ENCODE measurements around the gene F13A1.

DNA sequence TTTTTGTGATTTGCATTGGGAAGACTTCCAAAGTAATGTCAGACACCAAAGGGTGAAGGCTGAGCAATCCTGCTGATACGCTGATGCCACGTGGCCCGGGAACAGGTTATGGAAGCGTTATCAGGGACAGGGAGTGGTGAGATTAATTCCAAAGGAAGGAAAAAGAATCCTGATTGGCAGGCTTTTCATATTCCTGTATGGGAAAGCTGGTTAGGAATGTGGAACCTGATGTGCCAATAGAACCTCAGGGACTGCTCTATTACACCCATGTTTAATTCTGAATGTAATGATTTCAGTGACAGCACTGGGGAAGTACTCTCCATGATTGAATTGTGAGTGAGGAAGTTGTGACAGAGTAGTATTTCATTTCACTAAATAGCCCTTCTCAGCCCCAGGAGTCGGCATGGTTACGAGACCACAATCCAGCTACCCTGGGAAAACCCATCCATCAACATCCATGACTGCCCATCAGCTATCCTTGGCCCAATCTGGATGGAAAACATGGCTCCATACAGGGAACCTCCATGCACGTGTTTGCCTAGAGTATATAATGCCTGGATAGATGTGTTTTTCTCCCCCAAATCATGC is 49.4 kb downstream of the F13A1 start:
- TF ChIP-seq, protein P1, sequence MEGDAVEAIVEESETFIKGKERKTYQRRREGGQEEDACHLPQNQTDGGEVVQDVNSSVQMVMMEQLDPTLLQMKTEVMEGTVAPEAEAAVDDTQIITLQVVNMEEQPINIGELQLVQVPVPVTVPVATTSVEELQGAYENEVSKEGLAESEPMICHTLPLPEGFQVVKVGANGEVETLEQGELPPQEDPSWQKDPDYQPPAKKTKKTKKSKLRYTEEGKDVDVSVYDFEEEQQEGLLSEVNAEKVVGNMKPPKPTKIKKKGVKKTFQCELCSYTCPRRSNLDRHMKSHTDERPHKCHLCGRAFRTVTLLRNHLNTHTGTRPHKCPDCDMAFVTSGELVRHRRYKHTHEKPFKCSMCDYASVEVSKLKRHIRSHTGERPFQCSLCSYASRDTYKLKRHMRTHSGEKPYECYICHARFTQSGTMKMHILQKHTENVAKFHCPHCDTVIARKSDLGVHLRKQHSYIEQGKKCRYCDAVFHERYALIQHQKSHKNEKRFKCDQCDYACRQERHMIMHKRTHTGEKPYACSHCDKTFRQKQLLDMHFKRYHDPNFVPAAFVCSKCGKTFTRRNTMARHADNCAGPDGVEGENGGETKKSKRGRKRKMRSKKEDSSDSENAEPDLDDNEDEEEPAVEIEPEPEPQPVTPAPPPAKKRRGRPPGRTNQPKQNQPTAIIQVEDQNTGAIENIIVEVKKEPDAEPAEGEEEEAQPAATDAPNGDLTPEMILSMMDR (IDR thresholded peaks at IDR 0.05): no peak
- TF ChIP-seq JUN (IDR thresholded peaks at IDR 0.05): no peak
- TF ChIP-seq CEBPB (IDR thresholded peaks at IDR 0.05): no peak
- TF ChIP-seq, protein P2, sequence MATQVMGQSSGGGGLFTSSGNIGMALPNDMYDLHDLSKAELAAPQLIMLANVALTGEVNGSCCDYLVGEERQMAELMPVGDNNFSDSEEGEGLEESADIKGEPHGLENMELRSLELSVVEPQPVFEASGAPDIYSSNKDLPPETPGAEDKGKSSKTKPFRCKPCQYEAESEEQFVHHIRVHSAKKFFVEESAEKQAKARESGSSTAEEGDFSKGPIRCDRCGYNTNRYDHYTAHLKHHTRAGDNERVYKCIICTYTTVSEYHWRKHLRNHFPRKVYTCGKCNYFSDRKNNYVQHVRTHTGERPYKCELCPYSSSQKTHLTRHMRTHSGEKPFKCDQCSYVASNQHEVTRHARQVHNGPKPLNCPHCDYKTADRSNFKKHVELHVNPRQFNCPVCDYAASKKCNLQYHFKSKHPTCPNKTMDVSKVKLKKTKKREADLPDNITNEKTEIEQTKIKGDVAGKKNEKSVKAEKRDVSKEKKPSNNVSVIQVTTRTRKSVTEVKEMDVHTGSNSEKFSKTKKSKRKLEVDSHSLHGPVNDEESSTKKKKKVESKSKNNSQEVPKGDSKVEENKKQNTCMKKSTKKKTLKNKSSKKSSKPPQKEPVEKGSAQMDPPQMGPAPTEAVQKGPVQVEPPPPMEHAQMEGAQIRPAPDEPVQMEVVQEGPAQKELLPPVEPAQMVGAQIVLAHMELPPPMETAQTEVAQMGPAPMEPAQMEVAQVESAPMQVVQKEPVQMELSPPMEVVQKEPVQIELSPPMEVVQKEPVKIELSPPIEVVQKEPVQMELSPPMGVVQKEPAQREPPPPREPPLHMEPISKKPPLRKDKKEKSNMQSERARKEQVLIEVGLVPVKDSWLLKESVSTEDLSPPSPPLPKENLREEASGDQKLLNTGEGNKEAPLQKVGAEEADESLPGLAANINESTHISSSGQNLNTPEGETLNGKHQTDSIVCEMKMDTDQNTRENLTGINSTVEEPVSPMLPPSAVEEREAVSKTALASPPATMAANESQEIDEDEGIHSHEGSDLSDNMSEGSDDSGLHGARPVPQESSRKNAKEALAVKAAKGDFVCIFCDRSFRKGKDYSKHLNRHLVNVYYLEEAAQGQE (IDR thresholded peaks at IDR 0.05): no peak
- TF ChIP-seq FOXS1 (CRISPR knock-in tag; IDR thresholded peaks at IDR 0.05): no peak
- no peak for TF ChIP-seq HDAC2 (IDR thresholded peaks at IDR 0.05)
- TF ChIP-seq, protein P3, sequence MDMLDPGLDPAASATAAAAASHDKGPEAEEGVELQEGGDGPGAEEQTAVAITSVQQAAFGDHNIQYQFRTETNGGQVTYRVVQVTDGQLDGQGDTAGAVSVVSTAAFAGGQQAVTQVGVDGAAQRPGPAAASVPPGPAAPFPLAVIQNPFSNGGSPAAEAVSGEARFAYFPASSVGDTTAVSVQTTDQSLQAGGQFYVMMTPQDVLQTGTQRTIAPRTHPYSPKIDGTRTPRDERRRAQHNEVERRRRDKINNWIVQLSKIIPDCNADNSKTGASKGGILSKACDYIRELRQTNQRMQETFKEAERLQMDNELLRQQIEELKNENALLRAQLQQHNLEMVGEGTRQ (IDR thresholded peaks at IDR 0.05): no peak
- TF ChIP-seq POLR2A (IDR thresholded peaks at IDR 0.05; ENCODE audit: low read length): no peak
